ENCODE results near the gene HACD4.
"Not testable (repeated sequence)": the region's sequence is repeated elsewhere in the genome, so short reads cannot be mapped to it uniquely, and the experiment has no call there.

Gene HACD4

GRCh38 chr9:21016701-21017491 is 14.5 kb downstream of the HACD4 start:
- no peak for DNase-seq (ENCODE audit: low spot score)

GRCh38 chr9:21015995-21016394 is 15.4 kb downstream of the HACD4 start:
- no peak for DNase-seq (ENCODE audit: low spot score)

- no peak for DNase-seq (ENCODE audit: low spot score)
These were observed 16.2 kb downstream of the HACD4 start for GRCh38 chr9:21015129-21015815.

GRCh38 chr9:21002040-21002439 is 29.4 kb downstream of the HACD4 start:
- no peak for DNase-seq (ENCODE audit: low spot score)

GRCh38 chr9:21001581-21001980 is 29.9 kb downstream of the HACD4 start:
- DNase-seq (ENCODE audit: low spot score): no peak

GRCh38 chr9:20997503-20998076 is 33.9 kb downstream of the HACD4 start:
- DNase-seq (ENCODE audit: low spot score): no peak

- no peak for DNase-seq (ENCODE audit: low spot score)
These were observed 34.6 kb downstream of the HACD4 start for GRCh38 chr9:20996809-20997208.

GRCh38 chr9:20995616-20996015 is 35.8 kb downstream of the HACD4 start:
- DNase-seq (ENCODE audit: low spot score): no peak

- no peak for DNase-seq (ENCODE audit: low spot score)
These were observed 37.0 kb downstream of the HACD4 start for GRCh38 chr9:20994486-20994885.

- no peak for DNase-seq (ENCODE audit: low spot score)
These were observed 40.6 kb downstream of the HACD4 start for GRCh38 chr9:20990867-20991266.

GRCh38 chr9:20989923-20990341 is 41.5 kb downstream of the HACD4 start:
- no peak for DNase-seq (ENCODE audit: low spot score)

- no peak for DNase-seq (ENCODE audit: low spot score)
These were observed 42.6 kb downstream of the HACD4 start for GRCh38 chr9:20988671-20989315.

GRCh38 chr9:20988061-20988460 is 43.4 kb downstream of the HACD4 start:
- DNase-seq (ENCODE audit: low spot score): no peak

GRCh38 chr9:20987521-20987920 is 43.9 kb downstream of the HACD4 start:
- no peak for DNase-seq (ENCODE audit: low spot score)

GRCh38 chr9:20985851-20986600 is 45.4 kb downstream of the HACD4 start:
- DNase-seq (ENCODE audit: low spot score): no peak

GRCh38 chr9:20984506-20984905 is 46.9 kb downstream of the HACD4 start:
- DNase-seq (ENCODE audit: low spot score): no peak

- no peak for DNase-seq (ENCODE audit: low spot score)
These were observed 50.0 kb downstream of the HACD4 start for GRCh38 chr9:20981486-20981885.

- no peak for DNase-seq (ENCODE audit: low spot score)
These were observed 50.5 kb downstream of the HACD4 start for GRCh38 chr9:20980832-20981455.

- no peak for DNase-seq (ENCODE audit: low spot score)
These were observed 53.2 kb downstream of the HACD4 start for GRCh38 chr9:20978249-20978648.

GRCh38 chr9:20974191-20974938 is 57.1 kb downstream of the HACD4 start:
- not testable (repeated sequence) for DNase-seq (ENCODE audit: low spot score)

Data from left forelimb (tissue), 1 donor.